CD4-positive, alpha-beta memory T cell (primary cell): ENCODE measurements around the gene PKD2. TPM values are rescaled to one million over a fixed set of nuclear protein-coding genes. Genes with fewer than 3 reads are reported as not detected.

Source experiments
- CTCF ChIA-PET: fragments of 350-600 bp; sonication (Branson Sonifier 250); formaldehyde crosslinking; loops from one replicate; lab custom pipeline; 2021; ENCODE audit warnings: inconsistent platforms; ENCODE audit not compliant: partially characterized antibody; lab: Charles Lee
- POLR2A ChIA-PET: fragments of 350-600 bp; sonication (Branson Sonifier 250); formaldehyde crosslinking; loops from one replicate; lab custom pipeline; 2021; ENCODE audit not compliant: partially characterized antibody; lab: Charles Lee
- DNase-seq, 5 donors: peaks; one replicate each; pipeline versions ENCODE4 v3.0.0 to v3.0.0-alpha.2; 2020 to 2022; ENCODE audit warnings: mixed read lengths in 1 of 5
- H3K27ac ChIP-seq: one replicate; pipeline ENCODE4 v1.7.0; 2013; ENCODE audit warnings: low read depth, low read length
- H3K27me3 ChIP-seq: 2 replicates; pipeline ENCODE4 v1.7.0; 2013; ENCODE audit warnings: mild to moderate bottlenecking, low read length, moderate library complexity; ENCODE audit not compliant: insufficient read depth
- H3K36me3 ChIP-seq: 2 replicates; pipeline ENCODE4 v1.7.0; 2013; ENCODE audit warnings: mild to moderate bottlenecking, low read length, moderate library complexity; ENCODE audit not compliant: insufficient read depth
- H3K4me1 ChIP-seq: 2 replicates; pipeline ENCODE4 v1.7.0; 2013; ENCODE audit warnings: mild to moderate bottlenecking, low read length, moderate library complexity; ENCODE audit not compliant: insufficient read depth
- H3K4me3 ChIP-seq, 2 donors: one replicate each; pipeline ENCODE4 v1.7.0; 2013; ENCODE audit warnings: low read length in 2 of 2, mild to moderate bottlenecking in 1 of 2
- H3K9me3 ChIP-seq, 2 donors: one replicate each; pipeline ENCODE4 v1.7.0; 2013; ENCODE audit warnings: low read length in 2 of 2, control low read depth in 1 of 2; ENCODE audit not compliant: control insufficient read depth in 1 of 2
- H3K27ac Mint-ChIP-seq, 7 donors: one replicate each; pipeline ENCODE4 v1.8.0; 2020 to 2021; ENCODE audit warnings: mixed read lengths in 7 of 7, mild to moderate bottlenecking in 6 of 7, inconsistent platforms in 3 of 7, moderate library complexity in 3 of 7
- H3K27me3 Mint-ChIP-seq, 2 donors: one replicate each; pipeline ENCODE4 v1.8.0; 2020 to 2021; ENCODE audit warnings: mixed read lengths in 2 of 2
- H3K36me3 Mint-ChIP-seq, 2 donors: one replicate each; pipeline ENCODE4 v1.8.0; 2020 to 2021; ENCODE audit warnings: mixed read lengths in 2 of 2, inconsistent platforms in 1 of 2, mild to moderate bottlenecking in 1 of 2
- H3K4me1 Mint-ChIP-seq, 4 donors: one replicate each; pipeline ENCODE4 v1.8.0; 2020 to 2021; ENCODE audit warnings: mixed read lengths in 4 of 4, mild to moderate bottlenecking in 1 of 4
- H3K4me3 Mint-ChIP-seq, 8 donors: one replicate each; pipeline ENCODE4 v1.8.0; 2020 to 2021; ENCODE audit warnings: mixed read lengths in 8 of 8, mild to moderate bottlenecking in 7 of 8, moderate library complexity in 6 of 8, inconsistent platforms in 3 of 8
- H3K9me3 Mint-ChIP-seq, 8 donors: one replicate each; pipeline ENCODE4 v1.8.0; 2020 to 2021; ENCODE audit warnings: mixed read lengths in 8 of 8, mild to moderate bottlenecking in 5 of 8, inconsistent platforms in 3 of 8, moderate library complexity in 1 of 8
- intact Hi-C: fragments of 100-400 bp; cut with micrococcal nuclease; formaldehyde crosslinking; loops from one replicate; pipeline ENCODE4 v1.15.1; 2023
- polyA plus RNA-seq, 2 donors: library from polyadenylated mRNA; unstranded; fragments of 300-500 nt; fragmentation: Illumina TruSeq; gene quantifications; one replicate each; pipeline ENCODE4 v1.2.3, GENCODE V29; 2021
- total RNA-seq, 2 experiments: library from RNA; stranded (reverse); gene quantifications; one replicate each; pipeline ENCODE4 v1.2.3, GENCODE V29; 2021

PKD2 gene
- total and polyA plus RNA-seq, 4 experiments from 2014 or later: 0.93 to 7.5 (median 6.0) TPM

- no peaks in the 10 kb centered on the region for H3K36me3 Mint-ChIP-seq
- peaks cover 19 to 32% of the 10 kb centered on the region in 2 donors for H3K27me3 Mint-ChIP-seq
- peaks cover 0 to under 1% (median 0%) of the 10 kb centered on the region in 8 donors for H3K9me3 Mint-ChIP-seq
- H3K4me3 ChIP-seq: no peak overlapping the region
- H3K9me3 ChIP-seq: no peaks in the 10 kb centered on the region
- H3K4me1 Mint-ChIP-seq: peaks cover 6 to 11% (median 7%) of the 10 kb centered on the region in 4 donors
- no peaks in the 10 kb centered on the region for H3K36me3 ChIP-seq
- H3K27ac Mint-ChIP-seq: no peak overlapping the region
- H3K27ac ChIP-seq: no peak overlapping the region
- H3K4me3 Mint-ChIP-seq: no peak overlapping the region
- H3K4me1 ChIP-seq: peaks cover 7% of the 10 kb centered on the region
- CTCF ChIA-PET: interaction anchor here (1.0 kb wide), 1 partner anchor 119 kb away, joined by 3 read pairs; no protein-coding TSS in a partner anchor
- peaks cover 5% of the 10 kb centered on the region for H3K27me3 ChIP-seq
- DNase-seq: no peak
- POLR2A ChIA-PET: no interaction called here
- intact Hi-C loops: loop anchor here (2.0 to 5.0 kb wide), 2 partner anchors 119 to 240 kb away; no protein-coding TSS in a partner anchor
Measured at GRCh38 chr4:87971866-87972265, 35.6 kb upstream of the PKD2 start.

- Histone ChIP-seq H3K4me1 (peaks cover 7% of the 10 kb centered on the region), H3K36me3 (no peaks in the 10 kb centered on the region), H3K4me3 (no peak overlapping the region), H3K27me3 (peaks cover 5% of the 10 kb centered on the region), H3K9me3 (no peaks in the 10 kb centered on the region), H3K27ac (no peak overlapping the region)
- Mint-ChIP-seq H3K9me3 (no peaks in the 10 kb centered on the region), H3K4me3 (no peak overlapping the region), H3K36me3 (no peaks in the 10 kb centered on the region), H3K27ac (no peak overlapping the region), H3K4me1 (peaks cover 6 to 11% (median 7%) of the 10 kb centered on the region in 4 donors), H3K27me3 (peaks cover 20 to 28% of the 10 kb centered on the region in 2 donors)
- intact Hi-C loops: loop anchor here (2.0 to 5.0 kb wide), 2 partner anchors 121 to 239 kb away; no protein-coding TSS in a partner anchor
- DNase-seq: peak in 4 of 5 donors; percentile 9 to 22 (median 16)
- ChIA-PET CTCF (interaction anchor here (0.6 to 1.5 kb wide), 10 partner anchors 10 to 807 kb away, joined by 3 to 18 read pairs (median 4); no protein-coding TSS in a partner anchor), POLR2A (no interaction called here)
Measured at GRCh38 chr4:87973283-87974169, 33.9 kb upstream of the PKD2 start.

- H3K4me1 ChIP-seq: peaks cover 7% of the 10 kb centered on the region
- no peak overlapping the region for H3K4me3 ChIP-seq
- POLR2A ChIA-PET: no interaction called here
- CTCF ChIA-PET: interaction anchor here (0.7 to 0.8 kb wide), 2 partner anchors 11 to 17 kb away, joined by 3 read pairs; no protein-coding TSS in a partner anchor
- no peak for DNase-seq
- H3K4me3 Mint-ChIP-seq: peak overlapping the region in 3 of 8 donors; percentile 18 to 61 (median 28)
- peaks cover 6 to 11% (median 7%) of the 10 kb centered on the region in 4 donors for H3K4me1 Mint-ChIP-seq
- H3K27me3 Mint-ChIP-seq: peaks cover 22 to 23% of the 10 kb centered on the region in 2 donors
- peaks cover 3% of the 10 kb centered on the region for H3K27me3 ChIP-seq
- H3K9me3 ChIP-seq: no peaks in the 10 kb centered on the region
- peak overlapping the region in 1 of 7 donors; percentile 16 for H3K27ac Mint-ChIP-seq
- H3K36me3 Mint-ChIP-seq: no peaks in the 10 kb centered on the region
- no peak overlapping the region for H3K27ac ChIP-seq
- no peaks in the 10 kb centered on the region for H3K9me3 Mint-ChIP-seq
- intact Hi-C loops: loop anchor here (5.0 kb wide), 1 partner anchor 237 kb away; no protein-coding TSS in a partner anchor
- H3K36me3 ChIP-seq: no peaks in the 10 kb centered on the region
Measured at GRCh38 chr4:87974856-87975462, 32.5 kb upstream of the PKD2 start.

- H3K36me3 Mint-ChIP-seq: no peaks in the 10 kb centered on the region
- H3K27ac Mint-ChIP-seq: peak within 1 kb of the TSS in 1 of 7 donors; percentile 16
- intact Hi-C loops: no loop called here
- POLR2A ChIA-PET: no interaction called here
- Histone ChIP-seq H3K9me3 (no peaks in the 10 kb centered on the region), H3K4me3 (no peak within 1 kb of the TSS), H3K27me3 (peaks cover 3% of the 10 kb centered on the region), H3K27ac (no peak within 1 kb of the TSS), H3K4me1 (peaks cover 7% of the 10 kb centered on the region), H3K36me3 (no peaks in the 10 kb centered on the region)
- peak within 1 kb of the TSS in 4 of 8 donors; percentile 12 to 61 (median 23) for H3K4me3 Mint-ChIP-seq
- H3K27me3 Mint-ChIP-seq: peaks cover 20 to 22% of the 10 kb centered on the region in 2 donors
- CTCF ChIA-PET: interaction anchor here (0.7 to 0.8 kb wide), 2 partner anchors 11 to 17 kb away, joined by 3 read pairs; no protein-coding TSS in a partner anchor
- DNase-seq: peak in 2 of 5 donors; percentile 5 to 9
- no peaks in the 10 kb centered on the region for H3K9me3 Mint-ChIP-seq
- peaks cover 6 to 11% (median 7%) of the 10 kb centered on the region in 4 donors for H3K4me1 Mint-ChIP-seq
Measured at GRCh38 chr4:87975466-87975865, 32.0 kb upstream of the PKD2 start, which contains the start of gene SPP1. TSS of gene SPP1 (plus strand) at chr4:87975714. CDS start at chr4:87976896, 1,182 bp downstream.

- Mint-ChIP-seq H3K27me3 (peaks cover 20 to 25% of the 10 kb centered on the region in 2 donors), H3K4me3 (no peak overlapping the region), H3K36me3 (no peaks in the 10 kb centered on the region), H3K9me3 (no peaks in the 10 kb centered on the region), H3K27ac (no peak overlapping the region), H3K4me1 (peaks cover 6 to 11% (median 7%) of the 10 kb centered on the region in 4 donors)
- Histone ChIP-seq H3K36me3 (no peaks in the 10 kb centered on the region), H3K4me1 (peaks cover 7% of the 10 kb centered on the region), H3K4me3 (no peak overlapping the region), H3K27ac (no peak overlapping the region), H3K27me3 (peaks cover 3% of the 10 kb centered on the region), H3K9me3 (no peaks in the 10 kb centered on the region)
- ChIA-PET CTCF (interaction anchor here (0.9 to 1.3 kb wide), 5 partner anchors 9 to 129 kb away, joined by 3 read pairs; no protein-coding TSS in a partner anchor), POLR2A (no interaction called here)
- intact Hi-C loops: no loop called here
- no peak for DNase-seq
Measured at GRCh38 chr4:87977521-87978278, 29.7 kb upstream of the PKD2 start.

- ChIA-PET CTCF (interaction anchor here (1.3 kb wide), 1 partner anchor 130 kb away, joined by 3 read pairs; no protein-coding TSS in a partner anchor), POLR2A (no interaction called here)
- H3K27me3 ChIP-seq: peaks cover 3% of the 10 kb centered on the region
- H3K36me3 ChIP-seq: no peaks in the 10 kb centered on the region
- Mint-ChIP-seq H3K4me1 (peaks cover 6 to 8% (median 6%) of the 10 kb centered on the region in 4 donors), H3K4me3 (no peak overlapping the region), H3K9me3 (no peaks in the 10 kb centered on the region), H3K36me3 (no peaks in the 10 kb centered on the region), H3K27ac (no peak overlapping the region), H3K27me3 (peaks cover 18 to 19% of the 10 kb centered on the region in 2 donors)
- no peaks in the 10 kb centered on the region for H3K9me3 ChIP-seq
- no peak overlapping the region for H3K4me3 ChIP-seq
- peaks cover 7% of the 10 kb centered on the region for H3K4me1 ChIP-seq
- no peak overlapping the region for H3K27ac ChIP-seq
- no peak for DNase-seq
- intact Hi-C loops: no loop called here
Measured at GRCh38 chr4:87978681-87979080, 28.8 kb upstream of the PKD2 start.
